RWPE1 (cell line): Measurements from ENCODE around the gene RALGPS1.

Experiments
- CTCF ChIA-PET: fragments of 350-600 bp; sonication (Branson Sonifier 250); formaldehyde crosslinking; extraction: SDS; loops from one replicate; lab custom pipeline; 2021; lab: Yijun Ruan, JAX
- POLR2A ChIA-PET: fragments of 400-600 bp; formaldehyde crosslinking; extraction: SDS; loops from one replicate; lab custom pipeline; 2020; ENCODE audit warnings: antibody characterized with exemption; ENCODE audit not compliant: low non-redundant PET; lab: Yijun Ruan, JAX
- DNase-seq: peaks from one replicate; pipeline ENCODE4 v3.0.0; 2012; ENCODE audit warnings: low spot score
- H3K27ac ChIP-seq: fragments of 450-650 bp; 2 replicates; pipeline ENCODE4 v1.5.1; 2017
- TF ChIP-seq, protein P1 (sequence below): fragments of 450-650 bp; conservative IDR thresholded peaks from 2 replicates; pipeline ENCODE4 v1.5.1; 2017; ENCODE audit warnings: low read depth, mild to moderate bottlenecking

RALGPS1 gene

DNA sequence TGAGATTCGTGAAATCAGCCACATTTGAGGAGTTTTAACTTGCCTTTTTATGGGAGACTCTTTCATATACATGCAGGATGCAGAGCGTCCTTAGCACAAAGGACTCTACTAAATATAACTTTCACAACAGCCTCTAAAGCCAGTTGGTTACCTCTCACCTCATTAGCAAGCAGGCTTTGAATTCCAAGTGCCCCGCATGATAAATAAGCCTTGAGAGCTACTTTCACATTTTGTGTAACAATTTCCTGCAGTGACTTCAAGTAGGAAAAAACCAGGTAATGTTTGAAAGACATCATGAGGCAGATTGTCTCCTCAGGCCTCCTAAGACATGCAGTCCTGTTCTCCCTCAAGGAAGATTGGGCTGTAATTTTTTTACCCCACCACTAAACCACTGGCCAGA is 50.5 kb downstream of the RALGPS1 start:
- TF ChIP-seq, protein P1, sequence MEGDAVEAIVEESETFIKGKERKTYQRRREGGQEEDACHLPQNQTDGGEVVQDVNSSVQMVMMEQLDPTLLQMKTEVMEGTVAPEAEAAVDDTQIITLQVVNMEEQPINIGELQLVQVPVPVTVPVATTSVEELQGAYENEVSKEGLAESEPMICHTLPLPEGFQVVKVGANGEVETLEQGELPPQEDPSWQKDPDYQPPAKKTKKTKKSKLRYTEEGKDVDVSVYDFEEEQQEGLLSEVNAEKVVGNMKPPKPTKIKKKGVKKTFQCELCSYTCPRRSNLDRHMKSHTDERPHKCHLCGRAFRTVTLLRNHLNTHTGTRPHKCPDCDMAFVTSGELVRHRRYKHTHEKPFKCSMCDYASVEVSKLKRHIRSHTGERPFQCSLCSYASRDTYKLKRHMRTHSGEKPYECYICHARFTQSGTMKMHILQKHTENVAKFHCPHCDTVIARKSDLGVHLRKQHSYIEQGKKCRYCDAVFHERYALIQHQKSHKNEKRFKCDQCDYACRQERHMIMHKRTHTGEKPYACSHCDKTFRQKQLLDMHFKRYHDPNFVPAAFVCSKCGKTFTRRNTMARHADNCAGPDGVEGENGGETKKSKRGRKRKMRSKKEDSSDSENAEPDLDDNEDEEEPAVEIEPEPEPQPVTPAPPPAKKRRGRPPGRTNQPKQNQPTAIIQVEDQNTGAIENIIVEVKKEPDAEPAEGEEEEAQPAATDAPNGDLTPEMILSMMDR = no peak
- POLR2A ChIA-PET = no interaction called here
- DNase-seq = no peak
- no peak overlapping the region for H3K27ac ChIP-seq
- CTCF ChIA-PET = interaction anchor here (0.6 to 3.2 kb wide), 13 partner anchors 8 to 246 kb away, joined by 3 to 19 read pairs (median 3); no protein-coding TSS in a partner anchor

DNA sequence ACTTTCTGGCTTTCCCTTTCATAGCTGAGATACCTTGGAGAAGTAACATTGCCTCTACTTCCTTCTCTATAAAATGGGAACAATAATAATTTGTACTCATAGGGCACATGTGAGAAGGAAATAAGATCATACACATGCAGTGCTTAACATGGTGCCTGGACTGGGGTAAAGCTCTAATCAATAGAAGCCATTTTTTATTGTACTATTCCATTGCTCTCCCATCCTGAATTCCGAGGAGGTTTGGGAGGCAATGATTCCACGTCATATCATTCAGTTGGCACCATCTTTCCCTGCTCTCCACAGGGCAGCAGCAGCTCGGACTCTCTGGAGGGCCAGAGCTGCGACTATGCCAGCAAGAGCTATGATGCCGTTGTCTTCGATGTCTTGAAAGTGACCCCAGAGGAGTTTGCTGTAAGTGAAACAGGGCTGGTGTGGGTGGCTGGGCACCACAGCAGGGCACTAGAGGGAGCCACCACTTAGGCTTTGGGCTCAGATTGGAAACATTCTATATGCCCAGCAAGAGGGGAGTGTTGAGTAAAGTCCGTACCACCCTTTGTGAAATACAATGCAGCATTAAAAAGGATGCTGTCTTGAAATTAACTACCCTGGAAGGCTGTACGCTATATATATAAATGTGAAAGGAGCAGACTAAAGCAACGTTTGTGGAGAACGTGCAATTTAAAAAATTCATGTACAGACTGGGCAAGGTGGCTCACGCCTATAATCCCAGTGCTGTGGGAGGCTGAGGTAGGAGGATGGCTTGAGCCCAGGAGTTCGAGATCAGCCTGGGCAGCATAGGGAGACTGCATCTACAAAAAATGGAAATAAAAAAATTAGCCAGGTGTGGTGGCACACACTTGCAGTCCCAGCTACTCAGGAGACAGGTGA is 51.2 kb downstream of the RALGPS1 start:
- TF ChIP-seq, protein P1 = peak; percentile 96
- DNase-seq = peak; percentile 87
- ChIA-PET POLR2A (no interaction called here), CTCF (interaction anchor here (0.6 to 3.2 kb wide), 14 partner anchors 8 to 245 kb away, joined by 3 to 19 read pairs (median 4); no protein-coding TSS in a partner anchor)
- H3K27ac ChIP-seq = no peak overlapping the region

DNA sequence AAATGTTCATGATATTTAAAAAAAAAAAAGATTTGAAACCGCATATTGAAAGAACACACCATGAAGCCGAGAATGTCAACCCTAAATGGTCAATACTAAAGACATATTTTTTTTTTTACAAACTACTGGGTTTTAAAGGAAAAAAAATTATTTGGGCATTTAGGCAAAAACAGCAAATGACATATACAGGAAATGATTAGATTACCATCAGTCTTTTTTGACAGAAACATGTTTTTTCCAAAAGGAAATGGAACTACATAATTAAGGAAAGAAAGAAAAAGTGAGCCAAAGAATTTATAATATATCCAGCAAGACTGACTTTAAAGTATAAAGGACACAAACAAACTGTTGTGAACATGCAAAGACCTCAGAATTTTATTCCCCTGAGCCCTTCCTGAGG is 56.7 kb downstream of the RALGPS1 start:
- no peak for DNase-seq
- ChIA-PET CTCF (no interaction called here), POLR2A (no interaction called here)
- H3K27ac ChIP-seq = no peak overlapping the region
- TF ChIP-seq, protein P1 = no peak

DNA sequence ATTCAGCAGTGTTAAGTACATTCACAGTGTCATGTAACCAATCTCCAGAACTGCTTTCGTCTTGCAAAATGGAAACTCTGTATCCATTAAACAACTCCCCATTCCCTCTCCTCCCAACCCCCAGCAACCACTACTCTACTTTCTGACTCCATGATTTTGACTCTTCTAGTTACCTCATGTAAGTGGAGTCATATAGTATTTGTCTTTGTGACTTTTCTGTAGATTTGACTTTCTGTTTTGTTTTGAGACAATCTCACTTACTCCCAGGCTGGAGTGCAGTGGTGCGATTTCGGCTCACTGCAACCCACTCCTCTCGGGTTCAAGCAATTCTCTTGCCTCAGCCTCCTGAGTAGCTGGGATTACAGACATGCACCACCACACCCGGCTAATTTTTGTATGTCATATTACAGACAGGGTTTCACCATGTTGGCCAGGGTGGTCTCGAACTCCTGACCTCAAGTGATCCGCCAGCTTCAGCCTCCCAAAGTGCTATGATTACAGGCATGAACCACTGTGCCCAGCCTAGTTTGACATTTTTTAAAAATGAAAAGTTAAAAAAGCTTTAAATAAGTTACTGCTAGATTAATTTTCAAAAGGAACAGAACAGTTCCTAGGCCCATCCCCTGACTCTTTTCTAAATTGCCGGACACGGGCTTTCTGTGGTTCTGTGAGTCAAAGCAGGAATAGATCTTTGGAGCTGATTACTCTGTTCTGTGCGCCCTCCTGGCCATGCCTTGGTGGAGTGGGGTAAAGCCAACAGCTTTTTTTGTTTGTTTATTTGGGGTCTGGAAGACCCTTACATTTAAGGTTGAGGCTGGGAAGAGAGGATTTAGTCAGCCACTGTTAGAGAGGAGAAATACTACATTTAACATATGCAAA is 59.3 kb downstream of the RALGPS1 start:
- CTCF ChIA-PET = interaction anchor here (1.2 kb wide), 1 partner anchor 9 kb away, joined by 3 read pairs; no protein-coding TSS in a partner anchor
- DNase-seq = no peak
- TF ChIP-seq, protein P1 = no peak
- POLR2A ChIA-PET = no interaction called here
- H3K27ac ChIP-seq = no peak overlapping the region

DNA sequence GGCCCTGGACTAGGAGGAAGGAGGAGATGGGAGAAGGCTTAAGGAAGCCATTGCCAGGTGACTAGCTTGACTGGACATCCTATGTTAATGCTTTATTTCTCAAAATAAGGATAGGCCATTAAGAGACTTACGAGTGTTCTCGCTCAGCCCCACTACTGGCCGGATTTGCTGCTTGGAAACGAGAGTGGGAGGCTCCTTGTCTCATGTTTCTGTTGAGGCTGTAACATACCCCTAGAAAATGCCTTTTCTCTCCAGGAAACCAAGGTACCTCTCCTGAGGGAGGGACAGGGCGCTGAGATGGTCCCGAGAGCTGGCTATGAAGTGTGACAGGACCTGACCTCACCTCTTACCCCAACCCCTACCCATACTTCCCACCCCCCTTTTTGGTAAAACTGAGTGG is 60.0 kb downstream of the RALGPS1 start:
- no peak for DNase-seq
- TF ChIP-seq, protein P1 = no peak
- CTCF ChIA-PET = interaction anchor here (1.2 kb wide), 1 partner anchor 9 kb away, joined by 3 read pairs; no protein-coding TSS in a partner anchor
- no peak overlapping the region for H3K27ac ChIP-seq
- POLR2A ChIA-PET = no interaction called here
